H1 (cell line): ENCODE results near the gene CDC42BPB.

Experiments
- CBX5 ChIP-seq: fragments of 300-800, 300-1000 bp; sonication (generic); IDR thresholded peaks from 2 replicates; pipeline ENCODE4 v1.7.1; 2016; ENCODE audit warnings: antibody characterized with exemption, low read length, low read depth
- TF ChIP-seq, protein P1 (sequence below), 3 experiments: IDR thresholded peaks; 1 replicate in 2 of 3; 2 replicates in 1 of 3; pipeline versions ENCODE4 v1.5.1 to v1.6.1; 2011; ENCODE audit warnings: low read length in 3 of 3, mild to moderate bottlenecking in 3 of 3, inconsistent platforms in 2 of 3, low read depth in 1 of 3, moderate library complexity in 1 of 3; ENCODE audit not compliant: insufficient read depth in 1 of 3; ENCODE audit errors: control extremely low read depth in 1 of 3

DNA sequence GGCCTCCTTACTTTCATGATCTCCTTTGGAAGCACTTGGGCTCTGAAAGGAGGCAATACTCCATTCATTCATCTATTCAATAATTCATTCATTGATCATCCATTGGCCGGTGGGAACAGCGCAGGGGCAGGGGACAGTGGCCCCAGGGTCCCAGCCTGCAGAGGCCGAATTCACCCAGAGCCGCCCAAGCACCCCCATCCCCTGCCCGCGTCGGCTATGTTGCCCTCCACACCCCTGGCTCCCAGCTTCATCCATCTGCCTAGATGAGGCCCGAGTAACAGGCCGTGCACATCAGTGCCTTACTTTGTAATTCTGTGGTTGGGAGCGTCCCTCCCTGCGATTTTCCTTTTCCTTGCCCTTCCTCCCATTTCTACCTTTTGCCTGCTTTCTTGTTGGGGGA, 131.7 kb downstream of the CDC42BPB start:
- TF ChIP-seq, protein P1, sequence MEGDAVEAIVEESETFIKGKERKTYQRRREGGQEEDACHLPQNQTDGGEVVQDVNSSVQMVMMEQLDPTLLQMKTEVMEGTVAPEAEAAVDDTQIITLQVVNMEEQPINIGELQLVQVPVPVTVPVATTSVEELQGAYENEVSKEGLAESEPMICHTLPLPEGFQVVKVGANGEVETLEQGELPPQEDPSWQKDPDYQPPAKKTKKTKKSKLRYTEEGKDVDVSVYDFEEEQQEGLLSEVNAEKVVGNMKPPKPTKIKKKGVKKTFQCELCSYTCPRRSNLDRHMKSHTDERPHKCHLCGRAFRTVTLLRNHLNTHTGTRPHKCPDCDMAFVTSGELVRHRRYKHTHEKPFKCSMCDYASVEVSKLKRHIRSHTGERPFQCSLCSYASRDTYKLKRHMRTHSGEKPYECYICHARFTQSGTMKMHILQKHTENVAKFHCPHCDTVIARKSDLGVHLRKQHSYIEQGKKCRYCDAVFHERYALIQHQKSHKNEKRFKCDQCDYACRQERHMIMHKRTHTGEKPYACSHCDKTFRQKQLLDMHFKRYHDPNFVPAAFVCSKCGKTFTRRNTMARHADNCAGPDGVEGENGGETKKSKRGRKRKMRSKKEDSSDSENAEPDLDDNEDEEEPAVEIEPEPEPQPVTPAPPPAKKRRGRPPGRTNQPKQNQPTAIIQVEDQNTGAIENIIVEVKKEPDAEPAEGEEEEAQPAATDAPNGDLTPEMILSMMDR (IDR thresholded peaks at IDR 0.05; ENCODE audit: control extremely low read depth in 1 of 3, insufficient read depth in 1 of 3, low read depth in 1 of 3, low read length in 3 of 3) = no peak
- no peak for TF ChIP-seq CBX5
